NCI-H128 (cell line): ENCODE measurements around the gene SBNO1.
A peak's percentile ranks its signal among the peaks of the same experiment; 100 is the strongest.
"Not testable (repeated sequence)": the region's sequence is repeated elsewhere in the genome, so short reads cannot be mapped to it uniquely, and the experiment has no call there.

Experiments
- DNase-seq: peaks from one replicate; lab custom pipeline; 2025; ENCODE audit not compliant: unreplicated experiment; lab: John Stamatoyannopoulos, UW

The SBNO1 gene

GRCh38 chr12:123388951-123389559 is 24.4 kb upstream of the SBNO1 start:
- no peak for DNase-seq

GRCh38 chr12:123388177-123388950 is 23.7 kb upstream of the SBNO1 start:
- no peak for DNase-seq

- DNase-seq: no peak
Observed at GRCh38 chr12:123387508-123388176, 23.0 kb upstream of the SBNO1 start.

GRCh38 chr12:123385536-123385935 is 20.9 kb upstream of the SBNO1 start:
- not testable (repeated sequence) for DNase-seq

- no peak for DNase-seq
Observed at GRCh38 chr12:123384994-123385376, 20.3 kb upstream of the SBNO1 start.

GRCh38 chr12:123384318-123384993 is 19.8 kb upstream of the SBNO1 start:
- DNase-seq: no peak

GRCh38 chr12:123382684-123383083 is 18.0 kb upstream of the SBNO1 start:
- DNase-seq: no peak

- DNase-seq: no peak
Observed at GRCh38 chr12:123379391-123379790, 14.7 kb upstream of the SBNO1 start.

GRCh38 chr12:123372415-123372814 is 7.8 kb upstream of the SBNO1 start:
- DNase-seq: not testable (repeated sequence)

- not testable (repeated sequence) for DNase-seq
Observed at GRCh38 chr12:123371667-123372368, 7.2 kb upstream of the SBNO1 start.

GRCh38 chr12:123369229-123369628 is 4.6 kb upstream of the SBNO1 start:
- no peak for DNase-seq

- not testable (repeated sequence) for DNase-seq
Observed at GRCh38 chr12:123368431-123368830, 3.8 kb upstream of the SBNO1 start.

- no peak for DNase-seq
Observed at GRCh38 chr12:123367511-123367910, 2.9 kb upstream of the SBNO1 start.

- peak; percentile 96 for DNase-seq
Observed at GRCh38 chr12:123365025-123365917, 624 bp upstream of the SBNO1 start.

- no peak for DNase-seq
Observed at GRCh38 chr12:123363740-123364531, 711 bp downstream of the SBNO1 start.

- no peak for DNase-seq
Observed at GRCh38 chr12:123363390-123363739, 1.3 kb downstream of the SBNO1 start.

GRCh38 chr12:123358035-123358434 is 6.6 kb downstream of the SBNO1 start:
- DNase-seq: no peak

GRCh38 chr12:123356159-123356670 is 8.4 kb downstream of the SBNO1 start:
- no peak for DNase-seq

- DNase-seq: no peak
Observed at GRCh38 chr12:123354600-123354999, 10.0 kb downstream of the SBNO1 start.
